WTC11 (cell line): ENCODE data around the gene SAG. TPM values are rescaled to one million over a fixed set of nuclear protein-coding genes. Genes with fewer than 3 reads are reported as not detected.

ENCODE experiments used
- ATAC-seq: fragments of 200-7000 bp; cut with Tn5 transposase; 2 replicates; pipeline ENCODE4 v1.10.0; 2021; ENCODE audit warnings: mild to moderate bottlenecking, moderate library complexity
- CTCF ChIA-PET: fragments of 300-600 bp; sonication (Branson Sonifier 250); formaldehyde crosslinking; loops from one replicate; lab custom pipeline; 2021; ENCODE audit warnings: antibody characterized with exemption; lab: Charles Lee
- POLR2A ChIA-PET: fragments of 350-600 bp; sonication (Branson Sonifier 250); formaldehyde crosslinking; loops from one replicate; lab custom pipeline; 2021; ENCODE audit warnings: antibody characterized with exemption; lab: Charles Lee
- DNase-seq: peaks from one replicate; pipeline ENCODE4 v3.0.0; 2021; ENCODE audit warnings: low spot score
- H3K27ac Mint-ChIP-seq: 2 replicates; pipeline ENCODE4 v1.8.0; 2021; ENCODE audit warnings: mixed read lengths
- H3K27me3 Mint-ChIP-seq: 2 replicates; pipeline ENCODE4 v1.8.0; 2021; ENCODE audit warnings: low read depth, mild to moderate bottlenecking, moderate library complexity, mixed read lengths
- H3K36me3 Mint-ChIP-seq: 2 replicates; pipeline ENCODE4 v1.8.0; 2021; ENCODE audit warnings: mixed read lengths
- H3K4me1 Mint-ChIP-seq: 2 replicates; pipeline ENCODE4 v1.8.0; 2022; ENCODE audit warnings: mixed read lengths
- H3K4me3 Mint-ChIP-seq: 2 replicates; pipeline ENCODE4 v1.8.0; 2021; ENCODE audit warnings: mild to moderate bottlenecking, moderate library complexity, mixed read lengths
- H3K9me3 Mint-ChIP-seq: 2 replicates; pipeline ENCODE4 v1.8.0; 2021; ENCODE audit warnings: mixed read lengths
- AFF4 ChIP-seq: sonication (generic); formaldehyde crosslinking; IDR thresholded peaks from 2 replicates; pipeline ENCODE4 v1.8.1; 2023; ENCODE audit warnings: mild to moderate bottlenecking, missing genetic modification reagents, borderline replicate concordance
- CREM ChIP-seq: sonication (generic); formaldehyde crosslinking; IDR thresholded peaks from 2 replicates; pipeline ENCODE4 v1.8.1; 2022; ENCODE audit warnings: mild to moderate bottlenecking, missing genetic modification reagents, moderate library complexity
- ESRRA ChIP-seq: sonication (generic); formaldehyde crosslinking; IDR thresholded peaks from 2 replicates; pipeline ENCODE4 v1.8.1; 2022; ENCODE audit warnings: mild to moderate bottlenecking, missing genetic modification reagents, borderline replicate concordance
- GABPB1 ChIP-seq: sonication (generic); formaldehyde crosslinking; IDR thresholded peaks from 2 replicates; pipeline ENCODE4 v1.8.1; 2023; ENCODE audit warnings: mild to moderate bottlenecking, missing genetic modification reagents
- GRHL2 ChIP-seq: fragments of 250-450 bp; sonication (Bioruptor Pico); IDR thresholded peaks from 2 replicates; pipeline ENCODE4 v1.8.0; 2022; ENCODE audit warnings: mild to moderate bottlenecking, moderate library complexity; ENCODE audit not compliant: insufficient replicate concordance, severe bottlenecking
- HMGA2 ChIP-seq: fragments of 250-450 bp; sonication (Bioruptor Pico); IDR thresholded peaks from 2 replicates; pipeline ENCODE4 v1.4.0; 2021; ENCODE audit warnings: mild to moderate bottlenecking, moderate library complexity
- IRF2 ChIP-seq: sonication (generic); formaldehyde crosslinking; IDR thresholded peaks from 2 replicates; pipeline ENCODE4 v1.8.0; 2022; ENCODE audit warnings: low read depth, missing genetic modification reagents, borderline replicate concordance
- KAT7 ChIP-seq: sonication (generic); formaldehyde crosslinking; IDR thresholded peaks from 2 replicates; pipeline ENCODE4 v1.8.1; 2023; ENCODE audit warnings: missing genetic modification reagents, mild to moderate bottlenecking, borderline replicate concordance
- MLX ChIP-seq: sonication (generic); formaldehyde crosslinking; IDR thresholded peaks from 2 replicates; pipeline ENCODE4 v1.8.1; 2023; ENCODE audit warnings: mild to moderate bottlenecking, missing genetic modification reagents, moderate library complexity
- MXD4 ChIP-seq: fragments of 250-450 bp; sonication (Bioruptor Pico); IDR thresholded peaks from 2 replicates; pipeline ENCODE4 v1.8.0; 2021; ENCODE audit warnings: mild to moderate bottlenecking, moderate library complexity, borderline replicate concordance
- NFE2L1 ChIP-seq: sonication (generic); formaldehyde crosslinking; IDR thresholded peaks from 2 replicates; pipeline ENCODE4 v1.8.1; 2023; ENCODE audit warnings: missing genetic modification reagents
- PREB ChIP-seq: sonication (generic); formaldehyde crosslinking; IDR thresholded peaks from 2 replicates; pipeline ENCODE4 v1.8.1; 2022; ENCODE audit warnings: mild to moderate bottlenecking, missing genetic modification reagents, moderate library complexity, borderline replicate concordance
- ZNF121 ChIP-seq: sonication (generic); formaldehyde crosslinking; IDR thresholded peaks from 2 replicates; pipeline ENCODE4 v1.8.0; 2023; ENCODE audit warnings: missing genetic modification reagents
- ZNF263 ChIP-seq: sonication (generic); formaldehyde crosslinking; IDR thresholded peaks from 2 replicates; pipeline ENCODE4 v1.8.1; 2022; ENCODE audit warnings: low read depth, mild to moderate bottlenecking, moderate library complexity, missing genetic modification reagents
- total RNA-seq: library from RNA; stranded (reverse); gene quantifications from 3 replicates; pipeline ENCODE4 v1.2.3, GENCODE V29; 2021
- TF ChIP-seq, protein P1 (sequence below): fragments of 250-450 bp; sonication (Bioruptor Pico); IDR thresholded peaks from 2 replicates; pipeline ENCODE4 v1.9.0; 2021; ENCODE audit warnings: moderate library complexity, mild to moderate bottlenecking, inconsistent platforms, borderline replicate concordance
- TF ChIP-seq, protein P2 (sequence below): fragments of 250-450 bp; sonication (Bioruptor Pico); IDR thresholded peaks from 2 replicates; pipeline ENCODE4 v1.9.0; 2021; ENCODE audit warnings: mild to moderate bottlenecking

The SAG gene
- total RNA-seq, 1 experiment from 2014 or later, result not detected

GRCh38 chr2:233350708-233351107, 43.1 kb downstream of the SAG start:
- no peak for ATAC-seq
- POLR2A ChIA-PET, result no interaction called here

DNA sequence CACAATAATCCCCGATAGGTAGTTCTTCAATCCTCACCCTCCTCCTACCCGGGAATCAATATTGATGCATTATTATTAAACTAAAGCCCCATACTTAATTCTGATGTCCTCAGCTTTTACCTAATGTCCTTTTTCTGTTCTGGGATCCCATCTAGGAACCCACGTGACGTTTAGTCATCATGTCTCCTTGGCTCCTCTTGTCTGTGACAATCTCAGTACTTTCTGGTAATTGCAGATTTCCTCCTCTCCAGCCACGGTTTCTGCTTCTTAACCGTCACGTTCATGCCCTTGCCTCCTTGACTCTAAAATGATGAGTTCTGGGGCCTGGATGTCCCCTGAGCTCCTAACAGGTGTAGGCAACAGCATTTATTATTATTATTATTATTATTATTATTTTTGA, 43.8 kb downstream of the SAG start:
- Mint-ChIP-seq H3K9me3 (peaks cover 9% of the 10 kb centered on the region), H3K36me3 (peaks cover 3% of the 10 kb centered on the region; the same call in 1 of the 2 replicates), H3K4me3 (no peak overlapping the region), H3K4me1 (peaks cover 27% of the 10 kb centered on the region), H3K27me3 (peaks cover 36% of the 10 kb centered on the region), H3K27ac (no peak overlapping the region)
- DNase-seq, result no peak
- ChIA-PET CTCF (no interaction called here), POLR2A (no interaction called here)
- TF ChIP-seq IRF2 (CRISPR knock-in tag) (no peak), KAT7 (no peak), ESRRA (CRISPR knock-in tag) (no peak), HMGA2 (CRISPR knock-in tag) (no peak), MXD4 (CRISPR knock-in tag) (no peak), GRHL2 (CRISPR knock-in tag) (no peak), ZNF121 (CRISPR knock-in tag) (no peak), CREM (CRISPR knock-in tag) (no peak), MLX (CRISPR knock-in tag) (no peak), AFF4 (CRISPR knock-in tag) (no peak)
- TF ChIP-seq, protein P1, sequence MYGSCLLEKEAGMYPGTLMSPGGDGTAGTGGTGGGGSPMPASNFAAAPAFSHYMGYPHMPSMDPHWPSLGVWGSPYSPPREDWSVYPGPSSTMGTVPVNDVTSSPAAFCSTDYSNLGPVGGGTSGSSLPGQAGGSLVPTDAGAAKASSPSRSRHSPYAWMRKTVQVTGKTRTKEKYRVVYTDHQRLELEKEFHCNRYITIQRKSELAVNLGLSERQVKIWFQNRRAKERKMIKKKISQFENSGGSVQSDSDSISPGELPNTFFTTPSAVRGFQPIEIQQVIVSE (CRISPR knock-in tag), result no peak
- no peak for ATAC-seq

More at GRCh38 chr2:233350708-233351107, 43.1 kb downstream of the SAG start:
- Mint-ChIP-seq H3K27me3 (peaks cover 31% of the 10 kb centered on the region), H3K36me3 (peaks cover 3% of the 10 kb centered on the region; the same call in 1 of the 2 replicates), H3K27ac (no peak overlapping the region), H3K4me3 (no peak overlapping the region)
- CTCF ChIA-PET, result no interaction called here
- DNase-seq, result no peak
- no peak for TF ChIP-seq PREB (CRISPR knock-in tag)
- TF ChIP-seq, all 79 proteins: peak for 0
- peaks cover 9% of the 10 kb centered on the region for H3K9me3 Mint-ChIP-seq
- H3K4me1 Mint-ChIP-seq, result peaks cover 20% of the 10 kb centered on the region

DNA sequence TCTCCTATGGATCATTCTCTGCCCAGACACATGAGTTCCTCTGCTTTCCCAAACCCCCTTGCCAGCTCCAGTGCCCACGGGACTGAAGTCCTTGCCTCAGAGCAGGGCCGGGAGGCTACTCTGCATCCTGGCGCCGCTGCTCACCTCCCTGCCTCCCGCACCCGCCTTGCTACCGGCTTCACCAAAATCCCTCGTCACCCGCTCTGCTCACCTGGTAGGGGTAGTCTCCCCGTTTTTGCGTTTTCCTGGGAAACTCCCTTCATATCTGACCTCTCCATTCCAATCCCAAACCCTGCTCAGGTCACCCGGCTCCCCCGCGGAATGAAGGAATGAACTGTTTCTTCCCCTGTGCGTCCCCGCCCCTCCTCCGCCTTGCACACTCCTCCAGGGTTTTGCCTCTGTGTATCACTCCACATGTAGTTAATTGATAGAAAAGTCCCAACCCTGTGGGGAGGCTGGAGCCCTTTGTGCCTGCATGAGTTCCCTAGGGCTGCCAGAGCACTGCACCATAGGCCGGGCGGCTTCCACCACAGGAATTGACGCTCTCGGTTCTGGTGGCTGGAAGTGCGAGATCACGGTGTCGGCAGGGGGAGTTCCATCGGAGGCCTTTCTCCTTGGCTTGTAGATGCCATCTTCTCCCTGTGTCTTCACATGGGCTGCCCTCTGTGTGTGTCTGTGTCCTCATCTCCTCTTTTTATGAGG, 44.7 kb downstream of the SAG start:
- Mint-ChIP-seq H3K4me3 (no peak overlapping the region), H3K36me3 (peaks cover 3% of the 10 kb centered on the region; the same call in 1 of the 2 replicates), H3K4me1 (peaks cover 27% of the 10 kb centered on the region), H3K9me3 (peaks cover 9% of the 10 kb centered on the region), H3K27me3 (peaks cover 36% of the 10 kb centered on the region), H3K27ac (no peak overlapping the region)
- ATAC-seq (no peak), DNase-seq (no peak)
- CTCF ChIA-PET, result no interaction called here
- POLR2A ChIA-PET, result no interaction called here
- TF ChIP-seq AFF4 (CRISPR knock-in tag), result no peak
- no peak for TF ChIP-seq GABPB1 (CRISPR knock-in tag)
- TF ChIP-seq, protein P2, sequence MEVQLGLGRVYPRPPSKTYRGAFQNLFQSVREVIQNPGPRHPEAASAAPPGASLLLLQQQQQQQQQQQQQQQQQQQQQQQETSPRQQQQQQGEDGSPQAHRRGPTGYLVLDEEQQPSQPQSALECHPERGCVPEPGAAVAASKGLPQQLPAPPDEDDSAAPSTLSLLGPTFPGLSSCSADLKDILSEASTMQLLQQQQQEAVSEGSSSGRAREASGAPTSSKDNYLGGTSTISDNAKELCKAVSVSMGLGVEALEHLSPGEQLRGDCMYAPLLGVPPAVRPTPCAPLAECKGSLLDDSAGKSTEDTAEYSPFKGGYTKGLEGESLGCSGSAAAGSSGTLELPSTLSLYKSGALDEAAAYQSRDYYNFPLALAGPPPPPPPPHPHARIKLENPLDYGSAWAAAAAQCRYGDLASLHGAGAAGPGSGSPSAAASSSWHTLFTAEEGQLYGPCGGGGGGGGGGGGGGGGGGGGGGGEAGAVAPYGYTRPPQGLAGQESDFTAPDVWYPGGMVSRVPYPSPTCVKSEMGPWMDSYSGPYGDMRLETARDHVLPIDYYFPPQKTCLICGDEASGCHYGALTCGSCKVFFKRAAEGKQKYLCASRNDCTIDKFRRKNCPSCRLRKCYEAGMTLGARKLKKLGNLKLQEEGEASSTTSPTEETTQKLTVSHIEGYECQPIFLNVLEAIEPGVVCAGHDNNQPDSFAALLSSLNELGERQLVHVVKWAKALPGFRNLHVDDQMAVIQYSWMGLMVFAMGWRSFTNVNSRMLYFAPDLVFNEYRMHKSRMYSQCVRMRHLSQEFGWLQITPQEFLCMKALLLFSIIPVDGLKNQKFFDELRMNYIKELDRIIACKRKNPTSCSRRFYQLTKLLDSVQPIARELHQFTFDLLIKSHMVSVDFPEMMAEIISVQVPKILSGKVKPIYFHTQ (CRISPR knock-in tag), result no peak
- no peak for TF ChIP-seq ZNF263 (CRISPR knock-in tag)
- no peak for TF ChIP-seq NFE2L1
- no peak for TF ChIP-seq GRHL2 (CRISPR knock-in tag)
